HG03469 (cell line): ENCODE data around the gene N4BP3.
"Not testable (repeated sequence)": the region's sequence is repeated elsewhere in the genome, so short reads cannot be mapped to it uniquely, and the experiment has no call there.

Source experiments
- ATAC-seq: cut with Tn5 transposase; IDR thresholded peaks from one replicate; pipeline ENCODE4 v1.9.1; 2021; ENCODE audit warnings: mild to moderate bottlenecking, moderate library complexity, moderate number of reproducible peaks; ENCODE audit not compliant: unreplicated experiment

N4BP3 gene

DNA sequence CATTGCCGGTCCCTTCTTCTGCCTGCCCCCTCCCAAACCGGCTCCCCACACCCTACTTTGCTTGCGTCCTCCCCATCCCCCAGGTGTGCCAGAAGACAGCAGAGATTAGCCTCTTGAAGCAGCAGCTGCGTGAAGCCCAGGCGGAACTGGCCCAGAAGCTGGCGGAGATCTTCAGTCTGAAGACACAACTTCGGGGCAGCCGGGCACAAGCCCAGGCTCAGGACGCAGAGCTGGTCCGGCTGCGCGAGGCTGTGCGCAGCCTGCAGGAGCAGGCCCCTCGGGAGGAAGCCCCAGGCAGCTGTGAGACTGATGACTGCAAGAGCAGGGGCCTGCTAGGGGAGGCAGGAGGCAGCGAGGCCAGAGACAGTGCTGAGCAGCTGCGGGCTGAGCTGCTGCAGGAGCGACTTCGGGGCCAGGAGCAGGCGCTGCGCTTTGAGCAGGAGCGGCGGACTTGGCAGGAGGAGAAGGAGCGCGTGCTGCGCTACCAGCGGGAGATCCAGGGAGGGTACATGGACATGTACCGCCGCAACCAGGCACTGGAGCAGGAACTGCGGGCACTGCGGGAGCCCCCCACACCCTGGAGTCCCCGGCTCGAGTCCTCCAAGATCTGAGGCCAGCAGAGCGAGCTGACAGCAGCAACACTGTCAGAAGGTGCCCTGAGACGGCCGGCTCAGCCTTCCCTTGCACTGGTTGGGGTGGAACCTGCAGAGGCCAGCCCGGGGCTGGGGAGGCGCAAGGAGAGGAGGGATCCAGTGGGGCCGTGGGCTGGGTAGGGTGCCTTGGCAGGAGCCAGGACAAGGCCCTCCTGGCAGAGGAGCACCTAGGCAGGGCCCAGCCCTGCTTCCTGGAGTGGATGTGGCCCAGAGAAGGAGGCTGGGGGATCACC is 8.3 kb downstream of the N4BP3 start:
- no peak for ATAC-seq

GRCh38 chr5:178122346-178122745 is 9.0 kb downstream of the N4BP3 start:
- ATAC-seq: no peak

DNA sequence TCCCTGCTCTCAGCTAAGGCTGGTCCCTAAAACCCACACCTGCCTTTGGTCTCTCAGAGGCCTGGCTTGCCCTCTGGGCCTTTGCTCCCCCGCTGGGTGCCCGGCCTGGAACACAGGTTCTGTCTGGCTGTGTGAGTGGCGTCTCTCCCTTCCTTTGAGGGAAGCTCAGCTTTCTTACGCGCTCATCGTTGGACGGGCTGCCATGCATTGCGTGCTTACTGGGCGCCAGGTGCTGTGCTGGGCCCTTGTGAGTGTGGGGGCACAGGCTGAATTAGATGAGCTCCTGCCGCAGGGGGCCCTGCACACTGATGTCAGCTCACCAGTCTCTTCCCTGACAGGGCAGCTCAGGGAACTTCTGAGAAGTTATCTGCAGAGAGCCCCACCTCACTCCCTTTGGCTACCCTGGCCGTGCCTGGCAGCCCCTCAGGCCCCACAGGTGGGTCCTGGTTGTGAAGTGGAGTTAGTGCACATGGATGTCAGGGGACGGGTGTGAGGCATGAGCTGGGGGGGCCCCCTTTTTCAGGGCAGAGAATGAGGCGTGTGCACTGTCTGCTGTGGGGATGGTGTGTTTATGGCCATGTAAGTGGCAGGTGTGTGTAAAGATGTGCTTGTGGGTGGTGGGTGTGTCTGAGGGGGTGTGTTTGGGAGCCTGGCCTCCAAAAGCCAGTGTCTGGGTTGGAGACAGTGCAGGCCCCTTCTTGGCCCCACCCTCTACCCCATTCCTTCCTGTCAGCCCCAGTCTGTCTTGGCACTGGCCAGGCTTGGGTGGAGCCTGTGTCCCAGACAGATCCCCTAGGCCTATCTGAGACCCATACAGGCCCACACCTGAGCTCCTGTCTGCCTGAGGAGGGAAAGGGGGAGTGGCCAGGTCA is 10.0 kb downstream of the N4BP3 start:
- ATAC-seq: no peak

GRCh38 chr5:178123966-178124925 is 10.9 kb downstream of the N4BP3 start:
- no peak for ATAC-seq

DNA sequence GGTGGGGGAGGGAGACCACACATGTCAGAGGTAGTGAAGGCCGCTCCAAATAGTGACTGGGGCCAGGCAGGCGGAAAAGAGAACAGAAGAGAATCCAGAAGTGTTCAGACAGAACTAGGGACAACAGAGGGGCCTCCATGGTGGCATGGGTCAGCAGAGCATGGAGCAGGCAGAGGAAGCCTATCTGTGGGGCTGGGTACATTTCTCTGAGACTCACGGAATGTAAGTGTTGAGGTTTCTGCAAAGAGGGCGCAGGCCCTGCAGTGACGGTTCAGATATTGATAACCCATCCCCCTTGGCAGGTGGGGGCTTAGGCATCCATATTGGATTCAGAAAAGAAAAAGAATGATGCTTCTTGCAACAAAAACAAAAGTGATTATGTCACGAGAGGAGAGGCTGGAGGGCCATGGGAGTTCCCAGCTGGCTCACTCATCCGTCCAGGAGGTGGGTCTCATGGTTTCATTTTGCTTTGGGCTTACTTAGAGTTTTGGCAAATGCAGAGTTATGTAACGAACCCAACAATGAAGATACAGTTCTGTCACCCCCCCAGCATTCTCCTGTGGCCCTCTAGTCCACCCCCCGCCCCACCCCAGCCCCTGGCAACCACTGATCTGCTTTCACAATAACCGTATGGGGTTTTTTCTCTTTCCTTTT is 12.0 kb downstream of the N4BP3 start:
- ATAC-seq: no peak

DNA sequence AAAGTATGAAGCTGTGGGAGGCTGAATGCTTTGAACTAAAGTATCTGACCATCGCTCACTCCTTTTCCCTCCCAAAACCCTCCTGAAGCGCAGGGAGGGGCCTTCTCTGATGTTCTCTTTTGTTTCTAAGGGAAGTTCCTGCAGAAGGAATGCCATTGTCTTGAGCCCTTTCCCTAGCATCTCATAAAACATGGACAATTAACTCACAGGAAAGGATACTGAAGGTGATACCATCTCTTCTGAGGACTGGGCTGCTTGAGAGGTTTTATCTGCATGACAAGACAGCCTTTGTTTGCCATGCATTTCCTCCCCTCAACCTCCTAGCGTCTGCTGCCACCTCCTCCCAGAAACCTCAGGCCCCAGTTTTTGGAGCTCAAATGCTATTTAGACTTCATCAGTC is 13.2 kb downstream of the N4BP3 start:
- no peak for ATAC-seq

GRCh38 chr5:178127300-178128009 is 14.1 kb downstream of the N4BP3 start:
- ATAC-seq: not testable (repeated sequence)

- no peak for ATAC-seq
Observed at GRCh38 chr5:178129296-178129695, 16.0 kb downstream of the N4BP3 start.

DNA sequence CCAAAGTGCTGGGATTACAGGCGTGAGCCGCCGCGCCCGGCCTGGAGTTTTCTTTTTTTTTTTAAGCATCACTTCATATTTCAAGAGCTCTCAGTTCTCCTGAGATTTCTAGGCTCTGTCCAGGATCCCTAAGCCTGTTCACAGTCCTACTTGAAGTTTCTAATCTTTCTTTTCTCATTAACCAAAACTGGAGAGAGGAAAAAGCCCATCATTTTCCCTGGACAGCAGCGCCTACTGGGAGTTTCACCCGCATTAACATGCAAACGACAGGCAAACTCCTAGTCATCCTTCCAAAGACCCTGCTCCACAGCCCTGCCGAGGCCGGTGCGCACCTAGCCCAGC is 16.9 kb downstream of the N4BP3 start:
- ATAC-seq: not testable (repeated sequence)

GRCh38 chr5:178130576-178131445 is 17.5 kb downstream of the N4BP3 start, which contains the start of gene RMND5B:
TSS of gene RMND5B (plus strand) at chr5:178131014. CDS start at chr5:178138120, 7,106 bp downstream.
- ATAC-seq: peak; percentile 71

DNA sequence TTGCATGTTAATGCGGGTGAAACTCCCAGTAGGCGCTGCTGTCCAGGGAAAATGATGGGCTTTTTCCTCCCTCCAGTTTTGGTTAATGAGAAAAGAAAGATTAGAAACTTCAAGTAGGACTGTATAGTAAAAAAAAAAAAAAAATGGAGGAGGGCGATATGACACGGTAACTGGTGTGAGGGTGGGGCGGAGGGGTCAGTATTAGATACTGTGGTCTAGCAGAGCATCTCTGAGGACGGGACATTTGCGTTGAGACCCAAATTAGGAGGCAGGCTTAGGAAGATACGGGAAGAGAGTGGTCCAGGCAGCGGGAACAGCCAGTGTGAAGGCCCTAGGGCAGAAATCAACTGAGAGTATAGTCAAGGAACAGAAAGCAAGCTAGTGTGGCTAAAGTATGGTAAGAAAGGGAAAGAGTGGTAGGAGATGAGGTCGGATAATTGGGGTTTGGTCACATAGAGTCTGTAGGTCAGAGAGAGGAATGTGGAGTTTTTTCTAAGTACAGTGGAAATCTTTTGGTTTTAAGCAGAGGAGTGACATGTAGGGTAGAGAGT is 18.2 kb downstream of the N4BP3 start:
- no peak for ATAC-seq

- no peak for ATAC-seq
Observed at GRCh38 chr5:178136990-178137389, 23.7 kb downstream of the N4BP3 start.

DNA sequence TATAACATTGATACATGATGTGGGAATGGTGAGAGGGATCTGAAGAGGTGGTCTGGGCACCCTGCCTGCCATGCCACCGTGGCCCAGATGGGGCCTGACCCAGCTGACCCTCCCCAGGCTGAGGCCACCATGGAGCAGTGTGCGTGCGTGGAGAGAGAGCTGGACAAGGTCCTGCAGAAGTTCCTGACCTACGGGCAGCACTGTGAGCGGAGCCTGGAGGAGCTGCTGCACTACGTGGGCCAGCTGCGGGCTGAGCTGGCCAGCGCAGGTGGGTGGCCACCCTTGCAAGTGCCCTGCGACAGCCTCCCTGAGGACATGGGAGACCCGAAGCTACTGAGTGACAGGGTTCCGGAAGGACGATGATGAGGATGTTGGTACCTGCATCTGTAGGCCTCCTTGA is 24.7 kb downstream of the N4BP3 start:
- ATAC-seq: no peak

DNA sequence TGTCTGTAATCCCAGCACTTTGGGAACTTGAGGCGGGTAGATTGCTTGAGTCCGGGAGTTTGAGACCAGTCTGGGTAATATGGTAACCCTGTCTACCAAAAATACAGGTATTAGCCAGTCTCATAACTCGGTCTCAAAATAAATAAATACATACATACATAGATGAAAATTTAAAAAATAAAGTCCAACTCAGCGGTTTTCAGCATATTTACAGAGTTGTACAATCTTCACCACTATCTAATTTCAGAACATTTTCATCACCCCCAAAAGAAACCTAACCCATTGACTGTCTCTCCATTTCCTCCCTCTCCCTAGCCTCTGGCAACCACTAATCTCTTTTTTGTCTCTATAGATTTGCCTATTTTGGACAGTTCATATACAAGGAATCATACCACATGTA is 28.2 kb downstream of the N4BP3 start:
- no peak for ATAC-seq

DNA sequence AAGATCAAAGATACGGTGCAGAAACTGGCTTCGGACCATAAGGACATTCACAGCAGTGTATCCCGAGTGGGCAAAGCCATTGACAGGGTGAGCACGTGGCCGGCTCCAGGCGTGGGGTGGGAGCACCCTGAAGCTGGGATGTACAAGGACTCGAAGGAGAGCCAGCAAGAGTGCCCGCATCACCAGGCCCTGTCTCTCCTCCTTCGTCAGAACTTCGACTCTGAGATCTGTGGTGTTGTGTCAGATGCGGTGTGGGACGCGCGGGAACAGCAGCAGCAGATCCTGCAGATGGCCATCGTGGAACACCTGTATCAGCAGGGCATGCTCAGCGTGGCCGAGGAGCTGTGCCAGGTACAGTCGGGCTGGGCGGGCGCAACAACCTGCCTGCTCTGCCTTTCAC is 29.3 kb downstream of the N4BP3 start:
- ATAC-seq: no peak

- no peak for ATAC-seq
Observed at GRCh38 chr5:178143246-178143645, 29.9 kb downstream of the N4BP3 start.

- ATAC-seq: no peak
Observed at GRCh38 chr5:178143901-178144300, 30.6 kb downstream of the N4BP3 start.
